GDM1 (cell line): Measurements from ENCODE around the gene TNFRSF8.

ENCODE experiments used
- DNase-seq: peaks from one replicate; lab custom pipeline; 2025; lab: John Stamatoyannopoulos, UW

TNFRSF8 gene

GRCh38 chr1:12142891-12143630 lies 80.0 kb downstream of the TNFRSF8 start:
- DNase-seq: no peak

DNA sequence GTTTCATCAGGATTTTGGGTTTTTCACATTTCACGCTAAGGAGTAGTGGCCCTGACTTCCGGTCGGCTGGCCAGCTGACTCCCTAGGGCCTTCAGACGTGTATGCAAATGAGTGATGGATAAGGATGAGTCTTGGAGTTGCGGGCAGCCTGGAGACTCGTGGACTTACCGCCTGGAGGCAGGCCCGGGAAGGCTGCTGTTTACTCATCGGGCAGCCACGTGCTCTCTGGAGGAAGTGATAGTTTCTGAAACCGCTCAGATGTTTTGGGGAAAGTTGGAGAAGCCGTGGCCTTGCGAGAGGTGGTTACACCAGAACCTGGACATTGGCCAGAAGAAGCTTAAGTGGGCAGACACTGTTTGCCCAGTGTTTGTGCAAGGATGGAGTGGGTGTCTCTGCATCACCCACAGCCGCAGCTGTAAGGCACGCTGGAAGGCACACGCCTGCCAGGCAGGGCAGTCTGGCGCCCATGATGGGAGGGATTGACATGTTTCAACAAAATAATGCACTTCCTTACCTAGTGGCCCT lies 80.6 kb downstream of the TNFRSF8 start:
- DNase-seq: no peak

- no peak for DNase-seq
Measured at GRCh38 chr1:12144236-12144635, 81.1 kb downstream of the TNFRSF8 start.

- no peak for DNase-seq
Measured at GRCh38 chr1:12144969-12145368, 81.9 kb downstream of the TNFRSF8 start.

- DNase-seq: no peak
Measured at GRCh38 chr1:12145616-12146342, 82.7 kb downstream of the TNFRSF8 start.

- DNase-seq: no peak
Measured at GRCh38 chr1:12146343-12147112, 83.4 kb downstream of the TNFRSF8 start.

GRCh38 chr1:12147201-12147701 lies 84.1 kb downstream of the TNFRSF8 start:
- DNase-seq: no peak

- DNase-seq: no peak
Measured at GRCh38 chr1:12148160-12148957, 85.3 kb downstream of the TNFRSF8 start.

DNA sequence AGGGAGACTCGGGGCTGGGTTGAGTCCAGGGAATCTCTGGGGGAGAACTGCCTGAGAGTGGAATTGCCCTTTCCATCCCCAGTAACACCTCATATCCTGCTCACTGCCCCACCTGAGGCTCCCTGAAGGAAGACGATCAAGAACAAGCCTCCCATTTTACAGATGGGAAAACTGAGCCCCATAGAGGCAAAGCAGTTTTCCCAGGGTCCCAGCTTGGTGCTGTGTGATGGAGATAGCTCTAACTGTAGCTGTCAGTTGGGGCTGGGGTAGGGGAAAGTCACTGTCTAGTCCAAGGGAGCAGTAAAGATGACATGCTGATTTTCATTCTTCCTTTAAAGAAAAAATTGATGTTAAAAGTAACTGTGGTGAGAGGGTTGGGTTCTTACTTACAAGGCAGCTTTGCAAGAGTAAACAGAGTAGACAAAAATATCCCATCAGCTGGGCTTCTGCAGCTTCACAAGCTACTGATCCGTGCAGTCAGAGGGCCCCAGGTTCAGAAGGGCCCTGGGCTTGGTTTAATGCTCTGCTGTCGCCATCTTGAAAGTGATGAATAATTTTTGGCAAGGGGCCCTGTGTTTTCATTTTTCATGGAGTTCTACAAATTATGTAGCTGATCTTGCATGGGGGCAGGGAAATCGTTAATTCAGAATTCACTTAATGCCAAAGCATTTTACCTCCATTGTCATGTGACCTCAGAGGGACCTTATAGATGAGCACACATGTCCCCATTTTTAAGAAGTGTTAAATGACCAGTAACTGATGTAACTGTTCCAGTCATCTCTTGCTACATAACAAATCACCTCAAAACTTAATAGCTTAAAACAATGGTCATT lies 86.1 kb downstream of the TNFRSF8 start:
- no peak for DNase-seq

DNA sequence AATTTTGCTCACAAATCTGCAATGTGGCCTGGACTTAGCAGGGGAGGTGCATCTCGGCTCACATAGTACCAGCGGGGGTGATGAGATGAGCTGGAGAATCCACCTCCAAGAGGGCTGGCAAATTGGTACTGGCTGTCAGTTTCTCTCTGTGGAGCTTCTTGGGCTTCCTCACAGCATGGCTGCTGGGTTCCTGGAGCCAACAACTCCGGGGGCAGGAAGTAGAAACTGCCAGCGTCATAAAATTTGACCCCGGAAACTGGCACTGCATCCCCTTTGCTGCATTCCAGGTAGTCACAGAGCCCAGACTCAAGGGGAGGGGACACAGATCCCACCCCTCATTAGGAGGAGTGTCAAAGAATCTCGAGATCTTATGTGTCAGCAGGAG lies 86.7 kb downstream of the TNFRSF8 start:
- DNase-seq: no peak

GRCh38 chr1:12150456-12151200 lies 87.5 kb downstream of the TNFRSF8 start:
- peak; percentile 54 for DNase-seq

DNA sequence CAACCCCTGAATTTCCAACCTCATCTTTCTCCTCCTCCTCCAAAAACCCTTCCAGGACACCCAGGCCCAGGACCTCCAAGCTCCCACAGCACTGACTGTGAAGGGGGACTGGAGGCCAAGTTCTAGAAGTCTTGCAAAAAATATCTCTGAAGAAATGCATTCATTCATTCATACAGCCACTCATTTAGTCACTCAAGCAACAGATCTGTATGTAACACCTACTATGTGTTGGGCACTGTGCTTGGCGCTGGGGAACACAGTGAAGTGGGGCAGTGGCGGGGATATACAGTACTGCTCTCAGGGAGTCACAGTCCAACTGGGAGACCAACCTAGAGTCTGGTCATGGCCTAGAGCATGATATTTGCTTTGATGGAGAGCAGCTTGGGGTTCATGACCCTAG lies 88.4 kb downstream of the TNFRSF8 start:
- no peak for DNase-seq

DNA sequence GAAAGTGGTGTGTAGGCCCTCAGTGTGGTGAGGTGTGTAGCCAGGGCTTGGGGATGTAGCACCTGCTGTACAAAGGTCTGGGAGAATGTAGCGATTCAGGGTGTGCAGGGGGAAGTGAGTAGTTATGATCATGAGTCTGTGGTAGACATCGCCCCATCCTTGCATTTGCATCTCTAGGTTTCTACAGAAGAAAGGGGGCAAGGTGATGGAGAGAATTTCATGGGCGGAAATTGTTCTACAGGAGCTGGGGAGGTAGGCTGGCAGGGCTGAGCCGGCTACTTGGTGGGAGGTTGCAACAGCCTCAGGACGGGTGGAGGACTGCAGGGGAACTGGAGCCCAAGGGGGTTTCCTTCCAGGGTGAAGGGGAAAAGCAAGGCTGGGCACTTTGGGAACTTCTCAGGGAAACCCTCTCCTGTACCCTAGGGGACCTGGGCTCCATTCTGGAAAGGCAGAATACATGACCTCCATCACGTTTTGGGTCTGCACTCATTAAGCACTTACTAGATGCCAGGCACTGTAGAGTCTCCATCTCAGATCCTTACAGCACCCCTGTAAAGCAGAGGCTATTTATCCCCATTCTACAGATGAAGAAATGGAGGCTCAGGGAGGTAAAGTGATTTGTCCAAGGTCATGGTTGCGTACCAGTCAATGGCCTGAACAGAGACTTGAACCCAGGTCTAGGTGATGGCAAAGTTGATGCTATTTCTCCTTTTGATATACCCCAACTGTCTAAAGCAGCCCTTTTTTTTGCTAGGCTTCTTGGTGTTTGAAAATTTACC lies 89.2 kb downstream of the TNFRSF8 start:
- DNase-seq: no peak

DNA sequence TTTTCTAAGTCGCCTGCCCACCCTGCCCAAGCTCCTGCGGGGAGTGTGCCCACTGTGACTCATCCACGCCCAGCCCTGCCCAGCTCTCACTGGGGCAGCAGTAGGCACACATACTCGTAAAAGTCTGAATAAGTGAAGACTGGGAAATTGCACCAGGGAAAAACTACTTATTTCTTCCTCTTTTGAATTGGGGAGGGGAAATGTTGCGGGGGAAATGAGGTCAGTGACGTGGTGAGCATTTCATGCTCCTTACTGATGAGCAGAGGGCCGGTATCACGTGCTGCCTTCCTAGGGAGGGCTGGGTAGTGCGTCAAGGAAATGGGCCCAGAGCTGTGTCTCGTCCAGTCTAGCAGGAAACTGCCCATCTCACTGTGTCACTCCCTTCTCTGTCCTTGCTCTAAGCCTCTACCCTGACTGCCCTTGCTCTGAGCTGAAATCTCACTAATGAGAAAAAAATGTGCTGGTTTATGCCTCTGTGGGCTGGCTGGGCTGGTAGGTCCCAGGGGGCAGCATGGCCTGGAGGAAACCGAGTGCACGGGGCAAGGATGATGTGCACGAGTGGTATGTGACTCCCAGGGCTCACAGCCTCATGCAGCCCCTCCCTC lies 90.2 kb downstream of the TNFRSF8 start:
- DNase-seq: peak; percentile 66

GRCh38 chr1:12155328-12155727 lies 92.2 kb downstream of the TNFRSF8 start:
- no peak for DNase-seq

DNA sequence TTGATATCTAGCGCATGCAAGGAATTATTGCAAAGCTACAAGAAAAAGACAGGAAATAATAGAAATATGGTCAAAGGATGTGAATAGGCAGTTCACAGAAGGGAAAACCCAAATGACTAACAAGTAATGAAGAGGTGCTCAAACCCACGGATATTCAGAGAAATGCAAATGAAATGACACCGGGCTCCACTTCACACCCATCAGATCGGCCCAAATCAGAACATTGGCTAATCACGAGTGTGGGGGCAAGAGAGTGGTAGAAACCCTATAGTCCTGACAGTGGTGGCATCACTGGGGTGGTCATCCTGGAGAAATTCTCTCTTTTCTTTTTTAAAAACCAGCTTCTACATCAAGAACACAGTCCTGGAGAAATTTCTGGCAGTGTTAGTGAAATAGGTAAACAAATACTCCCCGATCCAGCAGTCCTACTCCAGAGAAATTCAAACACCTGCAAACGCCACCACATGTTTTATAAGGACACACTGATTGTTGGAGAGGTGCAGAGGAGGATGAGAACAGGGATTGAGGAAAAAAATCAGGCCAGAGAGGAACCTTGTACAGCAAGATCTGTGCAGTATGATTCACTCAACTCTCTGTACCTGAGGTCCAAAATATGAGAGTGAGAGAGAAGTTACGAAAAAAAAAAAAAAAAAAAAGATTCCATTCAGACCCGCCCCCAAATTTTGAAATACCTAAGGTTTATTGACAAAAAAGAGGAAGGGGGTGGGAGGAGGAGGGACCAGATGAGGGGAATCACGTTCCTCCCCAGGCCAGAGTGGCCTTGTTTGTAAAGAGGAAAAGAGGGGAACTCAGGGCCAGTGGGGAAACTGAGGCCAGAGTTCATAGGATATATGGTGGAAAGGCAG lies 94.5 kb downstream of the TNFRSF8 start:
- no peak for DNase-seq

GRCh38 chr1:12158357-12159092 lies 95.4 kb downstream of the TNFRSF8 start:
- no peak for DNase-seq
